ENCODE measurements around the gene ASL. TPM values are rescaled to one million over a fixed set of nuclear protein-coding genes. Genes with fewer than 3 reads are reported as not detected.
"Not testable (repeated sequence)": the region's sequence is repeated elsewhere in the genome, so short reads cannot be mapped to it uniquely, and the experiment has no call there.

The ASL gene
- 10 to 100 TPM; 15.6 to 30.7 (median 24.2) TPM for total RNA-seq
- 100 to 1,000 TPM in 2 of 3 donors, 10 to 100 TPM in 1; 93.7 to 120 (median 109) TPM for polyA plus RNA-seq

DNA sequence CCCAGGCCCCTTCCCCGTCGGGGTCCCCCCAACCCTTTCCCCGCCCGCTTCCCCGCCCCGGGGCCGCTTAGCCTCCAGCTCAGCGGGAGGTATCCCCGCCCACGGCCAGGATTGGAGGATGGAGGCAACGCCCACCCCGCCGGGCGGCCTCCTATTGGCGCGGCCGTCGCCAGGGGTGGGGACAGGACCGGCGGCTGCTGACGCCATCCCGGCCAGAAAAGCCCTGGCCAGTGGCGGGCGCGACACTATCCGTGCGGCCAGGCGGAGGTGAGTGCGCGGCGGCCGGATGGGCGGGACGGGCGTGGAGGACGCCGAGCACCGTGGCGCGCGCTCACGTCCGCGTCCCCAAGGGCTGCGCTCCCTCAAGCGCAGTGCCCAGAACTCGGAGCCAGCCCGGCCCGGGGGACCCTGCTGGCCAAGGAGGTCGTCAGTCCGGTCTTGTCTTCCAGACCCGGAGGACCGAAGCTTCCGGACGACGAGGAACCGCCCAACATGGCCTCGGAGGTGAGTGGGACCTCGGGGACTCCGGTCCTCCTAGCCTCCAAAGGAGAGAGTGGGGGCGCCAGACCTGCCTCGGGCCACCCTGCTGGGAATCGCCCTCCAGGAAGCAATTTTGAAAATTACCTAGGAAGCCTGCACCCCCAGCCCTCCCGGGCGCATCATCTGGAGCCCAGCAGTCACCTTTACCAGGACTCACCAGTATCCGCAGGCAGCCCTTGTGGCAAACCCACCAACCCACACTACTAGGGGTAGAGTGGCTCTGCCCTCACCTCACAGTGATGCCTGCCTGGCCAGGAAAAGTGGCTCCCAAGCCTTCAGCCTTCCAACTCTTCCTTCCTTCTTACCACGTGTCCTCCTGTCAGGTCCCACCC lies at the start of gene ASL:
TSS of gene ASL (plus strand) at position 230 of the 872 bp plus-strand sequence. CDS start at position 493, 263 bp downstream.
- peaks cover 0 to 23% (median 14%) of the 10 kb centered on the region in 4 donors for H3K4me1 ChIP-seq
- peak within 1 kb of the TSS; percentile 56 to 67 (median 64) for H3K27ac ChIP-seq
- intact Hi-C loops (cut with DNase I), result loop anchor here (2.0 kb wide), 1 partner anchor 39 kb away; the partner anchor contains the start of gene CRCP
- peaks cover 0 to 4% (median 0%) of the 10 kb centered on the region in 4 donors for H3K36me3 ChIP-seq
- WGBS, 2 donors, result 1% methylated on average over 67 of the region's 67 CpGs
- H3K9me3 ChIP-seq, result no peaks in the 10 kb centered on the region
- peak; percentile 97 for DNase-seq
- H3K4me3 ChIP-seq, result peak within 1 kb of the TSS; percentile 62 to 87 (median 66)
- TF ChIP-seq POLR2AphosphoS5 (IDR thresholded peaks at IDR 0.05) (peak; percentile 85 to 94 (median 91)), POLR2A (IDR thresholded peaks at IDR 0.05) (peak; percentile 13 to 62), EP300 (IDR thresholded peaks at IDR 0.05) (no peak)
- no peaks in the 10 kb centered on the region for H3K27me3 ChIP-seq

DNA sequence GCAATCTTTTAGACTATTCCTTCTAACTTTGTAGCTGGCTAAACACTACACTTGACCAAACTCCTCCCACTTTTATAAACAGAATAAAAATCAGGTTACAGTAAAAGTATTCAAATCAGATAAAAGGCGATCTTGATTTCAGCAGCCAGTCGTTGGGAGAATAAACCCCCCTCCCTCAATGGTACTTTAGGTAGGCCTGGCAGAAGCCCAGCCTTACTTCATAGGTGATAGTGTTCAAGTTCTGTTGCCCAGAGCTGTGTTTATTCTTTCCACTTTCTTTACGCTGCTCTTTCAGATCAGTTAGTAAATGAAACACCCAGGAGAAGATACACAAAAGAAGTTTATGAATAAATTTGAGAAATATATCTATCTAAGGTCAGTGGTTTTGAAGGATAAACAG lies 47.3 kb upstream of the ASL start:
- DNase-seq; H3K9me3 ChIP-seq; H3K27ac ChIP-seq; H3K4me1 ChIP-seq; H3K36me3 ChIP-seq; H3K4me3 ChIP-seq; H3K27me3 ChIP-seq; intact Hi-C loops (cut with DNase I): not testable (repeated sequence)
- WGBS, 2 donors, result 58 to 59% methylated on average over 3 of the region's 3 CpGs

DNA sequence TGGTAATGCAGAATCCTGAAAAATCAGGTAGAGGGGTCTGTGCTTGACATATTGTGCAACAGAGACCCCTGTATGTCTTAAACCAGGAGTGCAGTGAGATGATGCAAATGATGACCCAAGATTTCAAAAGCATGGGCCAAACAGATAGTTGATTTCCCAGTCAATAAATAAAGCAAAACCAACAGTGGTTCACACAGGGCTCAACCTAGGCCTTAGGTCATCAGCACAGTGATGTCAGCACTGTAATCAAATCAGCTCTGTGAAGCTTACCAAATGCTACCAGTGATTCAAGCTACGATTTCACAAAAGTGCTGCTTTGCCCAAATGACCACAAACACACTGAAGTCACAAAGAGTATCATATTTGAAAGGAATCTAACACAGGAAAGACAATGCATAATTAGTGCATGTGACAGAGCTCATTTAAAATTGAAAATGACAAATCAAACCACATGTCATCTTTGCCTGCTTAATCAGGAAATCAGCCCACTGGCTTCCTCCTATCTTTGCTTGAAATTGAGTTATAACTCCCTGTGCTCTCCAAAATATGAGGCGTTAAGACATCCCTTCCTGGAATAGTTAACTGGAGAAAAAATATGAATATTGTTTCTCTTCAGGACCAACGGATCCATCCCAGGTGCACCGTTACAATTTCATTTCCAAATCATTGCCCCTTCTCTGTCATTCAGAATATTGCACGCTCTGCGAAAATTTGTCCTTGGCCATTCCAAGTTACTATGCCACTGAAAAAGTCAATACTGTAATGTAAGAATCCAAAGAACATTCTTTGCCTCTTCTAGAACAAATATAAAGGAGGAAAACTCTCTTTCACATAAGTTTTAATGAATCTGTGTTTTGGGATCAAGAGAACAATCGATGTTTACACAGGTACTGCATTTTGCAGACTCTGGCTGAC lies 41.9 kb upstream of the ASL start:
- TF ChIP-seq POLR2A (IDR thresholded peaks at IDR 0.05) (no peak), POLR2AphosphoS5 (IDR thresholded peaks at IDR 0.05) (no peak), EP300 (IDR thresholded peaks at IDR 0.05) (no peak)
- TF ChIP-seq, protein P1, sequence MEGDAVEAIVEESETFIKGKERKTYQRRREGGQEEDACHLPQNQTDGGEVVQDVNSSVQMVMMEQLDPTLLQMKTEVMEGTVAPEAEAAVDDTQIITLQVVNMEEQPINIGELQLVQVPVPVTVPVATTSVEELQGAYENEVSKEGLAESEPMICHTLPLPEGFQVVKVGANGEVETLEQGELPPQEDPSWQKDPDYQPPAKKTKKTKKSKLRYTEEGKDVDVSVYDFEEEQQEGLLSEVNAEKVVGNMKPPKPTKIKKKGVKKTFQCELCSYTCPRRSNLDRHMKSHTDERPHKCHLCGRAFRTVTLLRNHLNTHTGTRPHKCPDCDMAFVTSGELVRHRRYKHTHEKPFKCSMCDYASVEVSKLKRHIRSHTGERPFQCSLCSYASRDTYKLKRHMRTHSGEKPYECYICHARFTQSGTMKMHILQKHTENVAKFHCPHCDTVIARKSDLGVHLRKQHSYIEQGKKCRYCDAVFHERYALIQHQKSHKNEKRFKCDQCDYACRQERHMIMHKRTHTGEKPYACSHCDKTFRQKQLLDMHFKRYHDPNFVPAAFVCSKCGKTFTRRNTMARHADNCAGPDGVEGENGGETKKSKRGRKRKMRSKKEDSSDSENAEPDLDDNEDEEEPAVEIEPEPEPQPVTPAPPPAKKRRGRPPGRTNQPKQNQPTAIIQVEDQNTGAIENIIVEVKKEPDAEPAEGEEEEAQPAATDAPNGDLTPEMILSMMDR (IDR thresholded peaks at IDR 0.05), result no peak

DNA sequence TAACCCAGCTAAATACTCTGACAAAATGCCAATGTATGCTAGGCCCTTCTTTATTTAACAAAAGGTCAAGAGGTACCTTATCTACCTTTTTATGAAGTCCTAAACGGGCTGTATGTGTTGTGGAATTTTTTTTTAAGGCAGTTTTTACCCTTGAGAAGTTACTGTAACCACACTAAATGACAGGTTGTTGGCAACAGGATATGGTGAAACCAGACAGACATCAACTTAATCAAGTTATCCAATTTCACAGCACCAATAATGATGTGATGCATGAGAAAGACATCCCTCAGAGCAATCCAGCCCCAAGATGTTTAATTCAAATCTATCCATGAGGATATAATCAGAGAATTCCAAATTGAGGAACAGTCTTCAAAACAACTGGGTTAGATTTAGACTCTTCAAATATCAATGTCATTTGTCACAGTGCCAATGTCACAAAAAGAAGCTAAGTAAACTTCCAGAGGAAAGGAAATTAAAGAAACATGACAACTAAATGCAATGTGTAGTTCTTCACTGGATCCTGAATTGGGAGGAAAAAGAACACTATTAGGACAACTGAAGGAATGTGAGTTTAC lies 41.1 kb upstream of the ASL start:
- DNase-seq; H3K36me3 ChIP-seq; H3K9me3 ChIP-seq; H3K4me1 ChIP-seq; H3K27me3 ChIP-seq; H3K4me3 ChIP-seq; H3K27ac ChIP-seq; intact Hi-C loops (cut with DNase I): not testable (repeated sequence)
- 6 to 33% methylated on average over 1 of the region's 1 CpG for WGBS, 2 donors

More for the DNA sequence above, 41.9 kb upstream of the ASL start:
- no peak overlapping the region for H3K27ac ChIP-seq
- intact Hi-C loops (cut with DNase I), result no loop called here
- H3K27me3 ChIP-seq, result no peaks in the 10 kb centered on the region
- H3K4me1 ChIP-seq, result no peaks in the 10 kb centered on the region
- no peaks in the 10 kb centered on the region for H3K36me3 ChIP-seq
- WGBS, 2 donors, result 87% methylated on average over 7 of the region's 7 CpGs
- H3K9me3 ChIP-seq, result no peaks in the 10 kb centered on the region
- H3K4me3 ChIP-seq, result no peak overlapping the region
- DNase-seq, result no peak

DNA sequence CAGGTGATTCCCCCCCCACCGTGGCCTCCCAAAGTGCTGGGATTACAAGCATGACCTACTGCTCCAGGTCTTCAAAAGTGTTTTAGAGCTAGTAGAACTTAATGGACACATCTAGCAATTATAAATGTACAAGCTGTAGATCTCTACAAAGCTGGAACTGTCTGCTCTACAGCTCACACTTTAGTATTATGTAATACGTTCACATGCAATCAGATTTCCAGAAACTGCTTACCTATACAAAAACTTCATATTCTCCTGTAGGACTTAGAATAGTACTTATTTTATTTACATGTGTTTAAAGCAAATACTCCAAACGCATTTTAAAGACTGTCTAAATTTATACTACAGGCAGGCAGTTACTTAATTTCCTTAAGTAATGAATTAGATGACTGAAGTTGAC lies 39.2 kb upstream of the ASL start:
- Histone ChIP-seq H3K27ac (no peak overlapping the region), H3K4me3 (no peak overlapping the region), H3K36me3 (no peaks in the 10 kb centered on the region), H3K27me3 (no peaks in the 10 kb centered on the region), H3K4me1 (no peaks in the 10 kb centered on the region), H3K9me3 (no peaks in the 10 kb centered on the region)
- no peak for DNase-seq
- intact Hi-C loops (cut with DNase I), result no loop called here
- WGBS, 2 donors, result 80 to 81% methylated on average over 3 of the region's 3 CpGs
- TF ChIP-seq, protein P1 (IDR thresholded peaks at IDR 0.05), result no peak
- TF ChIP-seq POLR2AphosphoS5 (IDR thresholded peaks at IDR 0.05), result no peak
- no peak for TF ChIP-seq EP300 (IDR thresholded peaks at IDR 0.05)

All from sigmoid colon (tissue), 7 donors.